Cardiac fibroblast (primary cell): ENCODE data around the gene H1-8.

Source experiments
- DNase-seq, 2 donors: peaks; one replicate each; pipeline versions ENCODE4 v3.0.0 to v3.0.0-alpha.2; 2010; ENCODE audit warnings: low read depth in 2 of 2
- H3K4me3 ChIP-seq, 2 donors: replicated peaks in 1 of 2; 1 replicate in 1 of 2; 2 replicates in 1 of 2; pipeline ENCODE4 v1.5.1; 2011; ENCODE audit warnings: low read depth in 2 of 2, low read length in 2 of 2, mild to moderate bottlenecking in 2 of 2, moderate library complexity in 1 of 2
- TF ChIP-seq, protein P1 (sequence below): IDR thresholded peaks from one replicate; pipeline ENCODE4 v1.5.1; 2011; ENCODE audit warnings: low read depth, mild to moderate bottlenecking, low read length, inconsistent platforms

Gene H1-8

DNA sequence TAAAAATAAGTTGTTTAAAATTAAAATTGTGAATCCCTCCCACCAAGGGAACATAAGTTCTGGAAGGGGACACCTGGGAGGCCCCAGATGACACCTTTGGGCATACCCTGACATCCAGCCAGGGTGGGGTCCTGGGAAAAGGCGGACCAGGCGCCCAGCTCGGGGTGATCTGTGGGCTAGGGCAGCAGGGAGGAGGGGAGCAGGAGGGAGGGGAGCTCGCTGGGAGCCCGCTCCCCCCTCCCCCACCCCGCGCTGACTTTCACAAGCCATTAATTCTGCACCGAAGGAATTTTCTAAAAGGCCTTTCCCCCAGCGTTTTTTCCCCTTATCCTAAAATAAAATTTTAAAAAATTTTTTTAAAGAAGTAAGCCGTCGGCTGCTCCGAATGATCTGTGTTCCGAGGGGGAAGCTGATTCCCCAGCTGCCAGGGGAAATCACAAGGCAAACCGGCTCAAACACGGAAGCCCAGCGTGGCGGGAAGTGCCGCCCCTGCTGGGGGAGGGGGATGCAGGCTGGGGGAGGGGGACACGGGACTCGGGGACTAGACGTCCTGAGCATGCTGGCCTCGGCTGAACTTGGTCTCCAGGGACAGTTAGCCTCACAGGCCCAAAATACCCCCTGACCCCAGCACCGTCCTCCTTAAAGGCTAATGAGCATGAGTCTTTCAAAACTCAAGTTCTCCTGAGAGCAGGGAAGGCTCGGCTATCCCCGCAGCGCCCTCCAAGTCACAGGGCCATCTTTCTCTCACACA, 49.6 kb downstream of the H1-8 start:
- TF ChIP-seq, protein P1, sequence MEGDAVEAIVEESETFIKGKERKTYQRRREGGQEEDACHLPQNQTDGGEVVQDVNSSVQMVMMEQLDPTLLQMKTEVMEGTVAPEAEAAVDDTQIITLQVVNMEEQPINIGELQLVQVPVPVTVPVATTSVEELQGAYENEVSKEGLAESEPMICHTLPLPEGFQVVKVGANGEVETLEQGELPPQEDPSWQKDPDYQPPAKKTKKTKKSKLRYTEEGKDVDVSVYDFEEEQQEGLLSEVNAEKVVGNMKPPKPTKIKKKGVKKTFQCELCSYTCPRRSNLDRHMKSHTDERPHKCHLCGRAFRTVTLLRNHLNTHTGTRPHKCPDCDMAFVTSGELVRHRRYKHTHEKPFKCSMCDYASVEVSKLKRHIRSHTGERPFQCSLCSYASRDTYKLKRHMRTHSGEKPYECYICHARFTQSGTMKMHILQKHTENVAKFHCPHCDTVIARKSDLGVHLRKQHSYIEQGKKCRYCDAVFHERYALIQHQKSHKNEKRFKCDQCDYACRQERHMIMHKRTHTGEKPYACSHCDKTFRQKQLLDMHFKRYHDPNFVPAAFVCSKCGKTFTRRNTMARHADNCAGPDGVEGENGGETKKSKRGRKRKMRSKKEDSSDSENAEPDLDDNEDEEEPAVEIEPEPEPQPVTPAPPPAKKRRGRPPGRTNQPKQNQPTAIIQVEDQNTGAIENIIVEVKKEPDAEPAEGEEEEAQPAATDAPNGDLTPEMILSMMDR = no peak
- H3K4me3 ChIP-seq = no peak overlapping the region
- peak; percentile 71 to 72 for DNase-seq

DNA sequence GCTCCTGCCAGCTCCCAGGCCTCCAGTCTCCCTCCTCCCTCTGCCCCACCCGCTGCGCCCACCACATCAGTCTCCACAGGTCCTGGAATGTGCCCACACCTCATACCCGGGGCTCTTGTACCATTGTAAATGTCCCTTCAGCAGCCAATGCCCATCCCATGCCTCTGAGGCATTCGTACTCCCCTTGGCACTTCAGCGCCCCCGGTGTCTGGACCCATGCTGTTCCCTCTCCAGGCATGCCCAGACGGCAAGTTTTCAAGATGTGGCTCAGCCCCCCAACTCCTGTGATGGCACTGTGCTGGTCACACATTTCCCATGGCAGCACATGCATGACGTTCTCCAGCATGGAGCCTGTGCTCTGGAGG, 50.2 kb downstream of the H1-8 start:
- no peak overlapping the region for H3K4me3 ChIP-seq
- DNase-seq = no peak
- TF ChIP-seq, protein P1 = peak; percentile 2

DNA sequence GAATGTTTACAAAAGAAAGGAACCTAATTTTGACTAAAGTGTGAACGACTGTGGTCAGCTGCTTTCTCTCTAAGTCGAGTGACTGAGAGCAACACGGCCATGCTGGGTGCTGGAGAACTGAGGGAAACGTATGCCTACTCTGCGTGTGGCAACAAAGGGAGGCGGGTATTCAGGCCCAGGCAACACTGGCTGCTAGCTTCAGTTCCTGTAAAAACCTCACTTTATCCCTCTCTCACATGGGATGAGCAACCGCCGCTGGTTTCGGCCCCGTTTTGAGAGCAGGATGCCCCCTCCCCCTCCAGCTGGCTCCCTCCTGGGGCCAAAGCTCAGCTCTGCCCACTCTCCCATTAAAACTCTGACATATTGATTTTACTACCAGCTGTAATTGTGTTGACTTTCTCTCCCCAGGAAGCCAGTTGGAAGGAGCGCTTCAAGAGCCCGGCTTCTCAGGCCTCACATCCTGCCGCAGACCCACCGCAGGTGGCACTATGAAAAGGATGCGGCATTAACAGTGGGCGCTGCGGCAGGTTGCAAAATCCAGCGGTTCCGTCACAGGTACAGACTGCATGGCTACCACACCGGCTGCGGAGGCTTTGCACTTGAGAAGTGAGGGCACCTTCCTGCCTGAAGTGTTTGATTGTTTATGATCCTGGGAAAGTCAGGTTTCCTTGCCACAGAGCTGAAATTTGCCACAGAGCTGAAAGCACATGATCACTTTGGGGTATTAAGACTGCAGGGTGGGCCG, 50.8 kb downstream of the H1-8 start:
- TF ChIP-seq, protein P1 = no peak
- peak in 1 of 2 donors; percentile 29 for DNase-seq
- no peak overlapping the region for H3K4me3 ChIP-seq

DNA sequence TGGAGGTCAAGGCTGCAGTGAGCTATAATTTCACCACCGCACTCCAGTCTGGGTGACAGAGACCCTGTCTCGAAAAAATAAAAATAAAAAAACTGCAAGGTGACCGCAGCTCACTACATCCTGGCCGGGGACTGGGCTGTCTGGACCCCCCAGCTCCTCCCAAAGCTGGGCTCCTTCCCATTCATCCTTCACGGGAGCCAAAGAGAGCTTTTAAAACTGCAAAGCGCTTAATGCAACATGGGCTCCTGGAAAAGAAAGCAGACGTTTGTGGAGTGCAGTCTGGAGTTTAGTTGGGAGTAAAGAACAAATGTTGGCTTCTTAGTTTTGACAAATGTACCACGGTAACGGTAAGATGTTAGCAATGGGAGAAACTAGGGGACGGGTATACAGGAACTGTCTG, 51.4 kb downstream of the H1-8 start:
- no peak for DNase-seq
- H3K4me3 ChIP-seq = no peak overlapping the region
- TF ChIP-seq, protein P1 = no peak

DNA sequence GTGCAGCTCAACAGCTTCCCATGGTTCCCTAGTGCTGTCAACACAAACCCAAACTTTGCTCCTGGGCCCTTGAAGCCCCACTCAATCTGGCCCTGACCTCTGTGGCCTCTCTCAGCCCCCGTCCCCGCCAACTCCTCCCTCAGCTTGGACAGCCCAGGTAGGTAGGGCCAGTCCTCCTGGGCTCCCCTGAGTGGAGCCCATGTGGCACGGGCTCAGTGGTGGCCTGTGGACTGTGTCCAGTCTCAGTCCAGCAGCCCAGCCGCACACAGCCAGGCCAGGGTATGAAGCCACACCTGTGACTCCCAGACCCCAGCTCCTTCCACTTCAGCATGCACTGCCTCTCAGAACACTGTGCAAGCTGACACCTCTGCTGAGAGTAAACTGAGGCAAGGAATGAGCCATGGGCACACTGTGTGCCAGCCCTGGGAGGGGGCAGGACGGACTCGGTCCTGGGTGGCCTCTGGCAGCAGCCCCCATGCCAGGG, 52.0 kb downstream of the H1-8 start:
- TF ChIP-seq, protein P1 = no peak

DNA sequence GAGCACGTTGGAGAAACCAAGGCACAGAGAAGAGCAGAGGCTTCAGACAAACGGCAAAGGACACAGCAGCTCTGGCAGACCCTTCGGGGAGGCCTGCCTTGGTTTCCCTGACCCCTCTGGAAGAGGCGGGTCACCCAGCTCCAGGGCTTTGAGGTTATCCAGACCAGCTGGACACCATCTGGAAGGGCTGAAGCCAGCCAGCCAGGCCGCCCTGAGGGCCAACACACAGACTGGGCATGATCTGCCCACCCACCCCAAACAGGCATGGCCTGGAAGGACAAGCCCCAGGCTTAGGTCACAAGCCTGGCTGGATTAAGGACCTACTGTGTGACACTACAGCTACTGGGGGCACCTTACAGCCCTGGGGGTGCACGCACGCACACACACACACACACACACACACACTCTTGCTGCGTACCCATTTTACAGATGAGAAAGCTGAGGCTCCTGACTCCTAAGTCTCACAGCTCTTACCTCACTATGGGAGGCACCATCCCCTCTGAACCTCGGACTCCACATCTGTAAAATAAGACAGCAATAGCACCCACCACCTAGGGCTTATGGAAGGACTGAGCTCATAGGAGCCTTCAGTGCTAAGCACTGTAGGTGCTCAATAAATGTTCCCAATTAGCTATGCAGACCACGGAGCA, 52.7 kb downstream of the H1-8 start:
- TF ChIP-seq, protein P1 = no peak
- DNase-seq = no peak
- peak overlapping the region in 1 of 2 donors; percentile 18 for H3K4me3 ChIP-seq

More for the DNA sequence above, 52.0 kb downstream of the H1-8 start:
- DNase-seq = no peak
- no peak overlapping the region for H3K4me3 ChIP-seq
